Gastrocnemius medialis (tissue), 4 donors: Measurements from ENCODE around the gene PDGFRA.

Experiments used
- POLR2A ChIP-seq, 2 donors: fragments of 450-650 bp; IDR thresholded peaks; one replicate each; pipeline ENCODE4 v1.6.1; 2017; ENCODE audit warnings: antibody characterized with exemption in 2 of 2, mild to moderate bottlenecking in 2 of 2, moderate library complexity in 2 of 2
- TF ChIP-seq, protein P1 (sequence below), 5 experiments: fragments of 450-650 bp in 3 of 5; fragments of 200-600 bp in 2 of 5; sonication (generic) in 2 of 5; IDR thresholded peaks in 4 of 5; conservative IDR thresholded peaks in 1 of 5; 1 replicate in 4 of 5; 2 replicates in 1 of 5; pipeline ENCODE4 v1.5.1; 2016 to 2019; ENCODE audit warnings: antibody characterized with exemption in 5 of 5, mild to moderate bottlenecking in 3 of 5, moderate library complexity in 3 of 5

DNA sequence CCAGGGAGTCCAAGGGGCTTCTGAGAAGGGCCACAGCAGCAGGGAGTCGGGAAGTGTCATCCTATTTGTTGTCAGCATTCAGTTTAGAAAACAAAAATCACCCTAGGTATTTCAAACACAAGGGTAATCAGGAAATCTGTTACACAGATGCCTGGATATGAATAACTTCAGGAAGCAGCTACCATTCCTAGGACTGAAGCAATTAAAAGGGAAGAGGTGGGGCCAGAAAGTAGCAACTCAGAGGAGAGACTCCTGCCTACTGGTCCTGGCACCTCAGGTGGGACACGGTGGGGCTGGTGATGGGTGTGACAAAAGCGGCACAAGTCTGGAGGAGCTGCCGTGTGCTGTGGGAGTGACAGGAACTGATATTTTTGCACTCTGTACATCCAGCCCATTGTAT, 107.9 kb downstream of the PDGFRA start:
- TF ChIP-seq, protein P1, sequence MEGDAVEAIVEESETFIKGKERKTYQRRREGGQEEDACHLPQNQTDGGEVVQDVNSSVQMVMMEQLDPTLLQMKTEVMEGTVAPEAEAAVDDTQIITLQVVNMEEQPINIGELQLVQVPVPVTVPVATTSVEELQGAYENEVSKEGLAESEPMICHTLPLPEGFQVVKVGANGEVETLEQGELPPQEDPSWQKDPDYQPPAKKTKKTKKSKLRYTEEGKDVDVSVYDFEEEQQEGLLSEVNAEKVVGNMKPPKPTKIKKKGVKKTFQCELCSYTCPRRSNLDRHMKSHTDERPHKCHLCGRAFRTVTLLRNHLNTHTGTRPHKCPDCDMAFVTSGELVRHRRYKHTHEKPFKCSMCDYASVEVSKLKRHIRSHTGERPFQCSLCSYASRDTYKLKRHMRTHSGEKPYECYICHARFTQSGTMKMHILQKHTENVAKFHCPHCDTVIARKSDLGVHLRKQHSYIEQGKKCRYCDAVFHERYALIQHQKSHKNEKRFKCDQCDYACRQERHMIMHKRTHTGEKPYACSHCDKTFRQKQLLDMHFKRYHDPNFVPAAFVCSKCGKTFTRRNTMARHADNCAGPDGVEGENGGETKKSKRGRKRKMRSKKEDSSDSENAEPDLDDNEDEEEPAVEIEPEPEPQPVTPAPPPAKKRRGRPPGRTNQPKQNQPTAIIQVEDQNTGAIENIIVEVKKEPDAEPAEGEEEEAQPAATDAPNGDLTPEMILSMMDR (IDR thresholded peaks at IDR 0.05 in 4 of 5, conservative IDR thresholded peaks at IDR 0.05 in 1 of 5), result no peak
- no peak for TF ChIP-seq POLR2A (IDR thresholded peaks at IDR 0.05)
